T-helper 2 cell (primary cell): Measurements from ENCODE around the gene TBL1X.

Experiments
- DNase-seq, 5 experiments: peaks; one replicate each; pipeline versions ENCODE4 v3.0.0 to v3.0.0-alpha.2; 2012 to 2022

Gene TBL1X

GRCh38 chrX:9591496-9591895, 126.6 kb downstream of the TBL1X start:
- DNase-seq: no peak

DNA sequence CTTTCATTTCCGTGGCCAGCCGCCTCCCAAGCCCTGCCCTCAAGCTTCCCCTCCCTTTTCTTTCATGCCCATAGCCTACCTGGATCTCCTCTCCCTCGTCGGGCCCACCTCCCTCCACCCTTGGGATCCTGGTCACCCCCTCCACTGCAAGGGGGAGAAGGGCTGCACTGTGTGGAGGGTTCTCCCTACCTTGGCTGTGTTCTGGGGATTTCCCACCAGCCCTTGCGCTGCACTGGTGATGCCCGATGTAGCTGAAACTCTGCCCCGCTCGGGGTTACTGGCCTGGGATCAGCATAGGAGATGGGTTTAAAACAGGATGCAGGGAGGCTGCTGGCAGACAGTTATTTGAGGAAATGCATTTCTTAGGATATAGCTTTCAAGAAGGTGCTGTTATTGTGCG, 128.9 kb downstream of the TBL1X start:
- no peak for DNase-seq

DNA sequence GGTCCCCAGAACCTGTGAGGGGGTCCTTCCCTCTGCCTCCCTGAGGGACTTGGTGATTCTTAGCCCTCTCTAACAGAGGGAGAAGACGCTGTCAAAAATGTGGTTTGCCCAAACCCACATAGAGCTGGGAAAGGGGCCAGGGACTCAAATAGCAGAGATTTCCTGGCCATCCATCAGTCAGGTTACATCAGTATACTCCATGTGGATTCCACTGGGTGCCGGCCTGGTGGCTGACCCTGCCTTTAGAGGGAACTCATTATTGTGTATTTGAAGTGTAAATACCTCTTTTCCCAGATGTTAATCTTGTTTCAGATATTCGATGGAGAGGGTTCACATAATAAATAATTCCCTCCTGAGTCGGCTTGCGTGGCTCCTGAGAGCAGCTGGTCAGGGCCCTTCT, 130.3 kb downstream of the TBL1X start:
- no peak for DNase-seq

DNA sequence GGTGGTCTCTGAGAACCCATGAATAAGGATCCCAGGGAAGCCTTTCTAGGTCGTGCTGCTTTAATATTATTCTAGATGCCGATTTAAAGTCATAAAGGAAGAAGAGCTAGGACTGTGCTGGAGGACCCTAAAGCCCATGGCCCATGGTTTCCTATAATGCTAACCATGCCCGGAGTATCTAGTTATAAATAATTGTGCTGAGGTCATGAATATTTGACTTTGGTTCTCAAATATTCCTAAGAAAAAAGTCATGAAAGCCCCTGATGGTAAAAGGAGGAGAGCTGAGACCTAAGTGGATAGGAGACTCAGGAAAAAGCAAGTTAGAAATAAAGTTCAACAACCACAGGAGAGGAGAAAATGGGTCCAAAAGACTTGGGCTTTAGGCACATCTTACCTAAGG, 132.0 kb downstream of the TBL1X start:
- DNase-seq: no peak

GRCh38 chrX:9597361-9598035, 132.6 kb downstream of the TBL1X start:
- DNase-seq: no peak

DNA sequence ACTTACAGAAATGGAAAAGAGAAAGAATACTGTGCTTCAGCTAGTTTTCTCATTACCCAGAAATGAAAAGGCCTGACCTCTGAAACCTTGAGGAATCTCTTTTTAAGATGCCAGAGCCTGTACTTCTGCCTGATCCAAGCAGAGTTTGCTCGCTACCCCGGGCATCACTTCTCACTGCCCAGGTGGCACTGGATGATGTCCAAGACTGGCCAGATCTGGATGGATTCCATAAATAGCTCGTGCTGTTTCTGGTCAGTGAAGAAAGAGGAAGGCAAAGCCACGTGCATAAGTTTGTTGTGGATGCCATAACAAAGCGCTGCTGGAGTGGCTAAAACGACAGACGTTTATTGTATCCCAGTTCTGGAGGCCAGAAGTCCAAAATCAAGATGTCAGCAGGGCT, 133.5 kb downstream of the TBL1X start:
- DNase-seq: no peak

DNA sequence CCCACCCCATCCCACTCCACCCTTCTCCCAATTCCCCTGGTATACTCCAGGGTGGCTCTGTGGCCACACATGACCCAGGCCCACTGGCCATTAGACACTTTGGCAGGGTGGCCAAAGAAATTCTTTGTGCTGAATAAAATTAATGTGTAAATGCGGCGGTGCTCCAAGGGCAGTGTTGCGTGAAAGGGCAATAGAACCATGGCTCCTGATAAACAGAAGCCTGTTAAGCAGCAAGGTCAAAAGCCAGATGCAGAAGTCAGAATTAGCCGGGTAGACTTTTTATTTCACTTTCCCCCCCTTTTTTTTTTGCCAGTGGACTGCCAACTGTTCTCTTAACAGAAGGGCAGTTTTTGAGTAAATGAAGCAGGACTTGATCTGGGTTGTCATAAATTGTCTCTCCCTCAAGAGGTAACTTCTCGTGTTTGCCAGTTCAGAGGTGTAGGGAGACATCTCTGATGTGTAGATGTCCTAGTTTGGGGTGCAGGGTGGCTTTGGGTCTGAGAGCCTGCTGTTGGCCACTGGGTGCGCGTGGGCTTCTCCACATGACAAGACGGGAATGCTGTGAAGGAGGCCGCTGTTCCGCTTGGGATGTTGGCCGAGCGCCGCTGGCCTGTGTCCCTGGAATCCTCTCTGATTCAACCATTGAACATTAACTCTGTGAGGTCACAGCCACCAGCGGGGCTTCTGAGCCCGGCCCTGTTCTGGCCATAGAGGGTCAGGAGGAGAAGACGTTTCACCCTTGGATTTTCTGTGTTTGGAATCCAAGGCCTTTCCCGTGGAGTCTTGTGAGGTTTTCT, 139.5 kb downstream of the TBL1X start:
- DNase-seq: no peak

DNA sequence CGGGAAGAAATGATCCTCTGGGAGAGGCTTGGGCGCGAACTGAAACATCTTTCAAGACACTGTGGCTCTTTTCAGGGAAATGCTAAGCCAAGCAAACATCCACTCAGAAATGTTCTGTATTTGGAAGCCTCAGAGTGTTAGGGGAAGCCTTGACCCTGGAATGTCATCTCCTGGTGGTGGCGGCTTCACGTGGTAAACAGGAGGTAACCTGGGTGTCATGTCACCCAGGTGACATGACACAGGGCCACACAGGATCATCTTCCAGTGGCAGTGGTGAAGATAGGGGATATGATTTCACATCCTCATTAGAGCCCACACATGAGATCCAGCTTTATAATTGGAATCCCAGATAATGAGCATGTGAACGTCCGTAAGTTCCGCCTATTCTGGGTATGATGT, 140.0 kb downstream of the TBL1X start:
- DNase-seq: no peak

- DNase-seq: no peak
Observed at GRCh38 chrX:9605484-9605883, 140.6 kb downstream of the TBL1X start.

- DNase-seq: no peak
Observed at GRCh38 chrX:9606971-9607370, 142.1 kb downstream of the TBL1X start.

DNA sequence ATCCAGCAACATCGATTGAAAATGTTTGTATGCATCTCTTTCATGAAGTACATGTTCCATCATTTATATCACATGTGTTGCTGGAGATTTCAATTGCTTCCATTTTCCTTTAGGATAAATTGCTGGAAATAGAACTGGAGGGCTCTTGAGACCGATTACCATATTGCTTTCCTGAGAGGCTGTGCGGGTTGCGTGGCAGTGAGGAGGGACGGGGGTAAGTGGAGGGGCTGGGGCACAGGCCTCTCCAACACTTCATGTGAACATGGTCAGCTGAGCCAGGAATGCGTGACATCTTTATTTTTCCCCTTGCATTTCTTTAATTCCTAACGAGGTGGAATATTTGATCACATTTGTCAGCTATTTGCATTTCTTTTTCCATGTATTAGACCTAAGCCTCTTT, 144.6 kb downstream of the TBL1X start:
- no peak for DNase-seq

- no peak for DNase-seq
Observed at GRCh38 chrX:9609987-9610386, 145.1 kb downstream of the TBL1X start.

- no peak for DNase-seq
Observed at GRCh38 chrX:9610771-9611392, 146.0 kb downstream of the TBL1X start.

DNA sequence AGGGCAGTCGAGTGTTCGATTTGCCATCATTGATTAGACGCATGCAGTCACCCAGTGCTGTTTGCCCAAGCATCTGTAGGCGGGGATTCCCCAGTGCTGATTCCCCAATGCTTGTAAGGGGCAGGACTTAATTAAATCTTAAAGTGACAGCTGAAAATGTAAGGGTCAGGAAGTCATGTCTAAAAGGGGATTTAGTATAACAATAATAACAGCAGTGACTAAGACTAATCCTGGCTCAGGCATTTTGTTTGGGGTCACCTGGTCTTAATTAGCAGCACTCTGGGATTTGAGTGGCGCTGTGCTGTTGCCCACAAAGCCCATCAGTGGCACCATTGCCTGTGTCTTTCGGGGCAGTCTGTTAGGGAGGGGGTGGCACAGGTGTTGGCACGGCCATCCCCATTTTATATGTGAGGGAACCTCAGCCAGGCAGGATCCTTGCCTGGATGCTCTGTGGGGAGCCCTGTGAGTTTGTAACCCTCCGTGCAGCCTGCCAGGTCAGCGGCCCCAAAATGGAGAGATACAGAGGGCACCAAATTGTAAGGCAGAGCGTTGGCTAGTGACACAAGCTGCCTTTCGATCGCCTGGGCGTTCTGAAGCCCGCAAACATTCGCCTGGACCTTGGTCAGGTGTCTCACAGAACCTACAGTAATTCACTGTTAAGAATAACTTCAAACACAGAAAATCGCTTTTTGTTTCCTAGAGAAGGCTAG, 146.7 kb downstream of the TBL1X start:
- no peak for DNase-seq

GRCh38 chrX:9612146-9612505, 147.3 kb downstream of the TBL1X start:
- no peak for DNase-seq

DNA sequence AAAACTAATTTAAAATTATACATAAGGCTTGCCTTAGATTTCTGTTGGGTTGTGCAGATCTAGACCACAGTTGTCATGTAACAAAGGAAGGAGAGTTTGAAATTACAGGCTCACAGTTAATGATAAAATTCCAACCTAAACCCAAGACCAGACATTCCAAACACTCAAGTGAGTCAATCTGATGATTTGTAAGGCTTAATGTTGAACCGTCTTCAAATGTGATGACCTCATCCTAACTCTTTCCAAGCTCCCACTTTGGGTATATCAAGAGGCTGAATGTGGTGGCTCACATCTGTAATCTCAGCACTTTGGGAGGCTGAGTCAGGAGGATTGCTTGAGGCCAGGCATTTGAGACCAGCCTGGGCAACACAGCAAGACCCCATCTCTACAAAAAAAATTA, 149.2 kb downstream of the TBL1X start:
- DNase-seq: no peak

GRCh38 chrX:9619133-9619532, 154.3 kb downstream of the TBL1X start:
- DNase-seq: no peak

DNA sequence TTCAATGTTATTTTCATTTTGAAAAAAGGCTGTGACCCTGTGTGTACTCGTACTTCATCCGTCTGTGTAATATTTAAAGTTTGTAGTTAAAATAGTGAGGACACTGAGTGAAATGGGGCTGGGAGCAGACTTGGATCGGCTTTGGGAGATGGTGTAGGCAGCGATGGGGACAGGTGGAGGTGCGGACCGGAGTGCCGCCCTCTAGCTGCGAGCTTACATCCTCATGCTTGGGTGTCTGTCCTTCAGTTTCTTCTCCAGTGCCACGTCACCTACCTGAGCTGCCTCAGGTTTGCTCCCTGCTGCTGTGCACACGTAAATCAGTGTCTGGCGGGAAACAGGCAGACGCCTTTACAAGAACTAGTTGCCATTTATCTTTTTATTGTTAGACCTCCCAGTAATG, 154.7 kb downstream of the TBL1X start:
- DNase-seq: no peak

DNA sequence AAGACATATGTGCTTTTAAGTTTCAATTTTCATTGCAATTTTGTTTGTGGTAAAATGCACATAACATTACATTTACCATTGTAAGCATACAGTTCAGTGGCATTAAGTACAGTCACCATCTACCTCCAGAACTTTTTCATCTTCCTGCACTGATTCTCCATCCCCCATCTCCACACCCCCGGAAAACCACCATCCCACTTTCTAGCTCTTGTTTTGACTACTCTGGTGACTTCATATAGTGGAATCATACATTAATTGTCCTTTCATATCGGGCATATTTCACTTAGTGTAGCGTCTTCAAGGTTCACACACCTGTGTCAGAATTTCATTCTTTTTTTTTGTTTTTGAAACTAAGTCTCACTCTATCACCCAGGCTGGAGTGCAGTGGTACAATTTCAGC, 157.3 kb downstream of the TBL1X start:
- DNase-seq: peak in 2 of 5 experiments; percentile 9 to 45

DNA sequence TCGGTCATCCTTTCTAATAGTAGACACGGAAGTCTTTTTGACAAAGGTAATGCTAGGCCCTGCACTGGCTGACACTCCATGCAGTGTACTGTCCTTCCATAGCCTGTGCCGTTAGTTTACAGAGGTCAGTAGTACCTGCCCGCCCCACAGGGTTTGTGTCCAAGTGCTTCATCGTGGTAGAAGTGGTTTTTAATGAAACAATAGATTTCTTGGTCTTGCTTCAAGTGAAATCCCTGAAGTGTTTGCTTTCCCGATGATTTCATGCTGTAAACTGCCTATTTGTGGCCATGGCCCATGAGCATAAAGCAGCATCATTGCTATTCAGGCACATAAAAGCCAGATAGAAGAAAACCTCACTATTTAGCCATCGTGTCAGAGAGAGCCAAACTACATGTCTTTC, 161.5 kb downstream of the TBL1X start:
- no peak for DNase-seq

- DNase-seq: no peak
Observed at GRCh38 chrX:9627922-9628321, 163.1 kb downstream of the TBL1X start.

- no peak for DNase-seq
Observed at GRCh38 chrX:9628779-9629493, 164.1 kb downstream of the TBL1X start.

DNA sequence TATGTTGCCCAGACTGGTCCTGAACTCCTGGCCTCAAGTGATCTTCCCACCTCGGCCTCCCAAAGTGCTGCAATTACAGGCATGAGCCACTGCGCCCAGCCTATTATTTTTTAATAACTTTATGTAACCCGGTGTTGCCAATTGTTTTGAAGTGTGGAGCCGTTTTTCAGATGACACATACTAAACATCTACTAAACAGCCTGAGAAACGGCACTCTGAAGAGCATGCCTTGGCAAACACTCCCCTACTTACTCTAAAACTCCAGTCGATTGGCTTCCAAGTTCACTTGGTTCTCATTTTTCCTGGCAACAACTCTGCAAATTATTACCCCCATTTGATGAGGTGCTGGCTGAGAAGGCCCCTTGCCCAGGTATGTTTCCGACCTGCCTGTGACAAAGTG, 169.7 kb downstream of the TBL1X start:
- no peak for DNase-seq
